Prostate gland (tissue), 2 donors: Measurements from ENCODE around the gene RAB4A. TPM values are rescaled to one million over a fixed set of nuclear protein-coding genes. Genes with fewer than 3 reads are reported as not detected.

ENCODE experiments used
- DNase-seq: peaks from one replicate; pipeline ENCODE4 v3.0.0-alpha.2; 2019; ENCODE audit warnings: low spot score
- H3K27ac ChIP-seq, 2 donors: fragments of 200-600 bp; sonication (generic); 2 replicates each; pipeline ENCODE4 v1.5.1; 2017 to 2019
- H3K27me3 ChIP-seq: fragments of 200-600 bp; sonication (generic); replicated peaks from 2 replicates; pipeline ENCODE4 v1.5.1; 2019; ENCODE audit not compliant: insufficient read depth
- H3K36me3 ChIP-seq, 2 donors: fragments of 200-600 bp; sonication (generic); 1 replicate in 1 of 2; 2 replicates in 1 of 2; pipeline versions ENCODE4 v1.5.1 to v1.8.1; 2017 to 2019
- H3K4me1 ChIP-seq: fragments of 200-600 bp; sonication (generic); replicated peaks from 2 replicates; pipeline ENCODE4 v1.5.1; 2019
- H3K4me3 ChIP-seq, 2 donors: fragments of 200-600 bp; sonication (generic); 2 replicates each; pipeline ENCODE4 v1.5.1; 2017 to 2019
- H3K9me3 ChIP-seq: fragments of 200-600 bp; sonication (generic); 2 replicates; pipeline ENCODE4 v1.5.1; 2017
- CTCF ChIP-seq, 4 experiments: fragments of 200-600 bp in 2 of 4; fragments of 450-650 bp in 2 of 4; sonication (generic) in 2 of 4; IDR thresholded peaks; 1 replicate in 3 of 4; 2 replicates in 1 of 4; pipeline ENCODE4 v1.5.1; 2016 to 2019; ENCODE audit warnings: antibody characterized with exemption in 4 of 4, mild to moderate bottlenecking in 2 of 4, moderate library complexity in 2 of 4
- POLR2A ChIP-seq: fragments of 450-650 bp; IDR thresholded peaks from one replicate; pipeline ENCODE4 v1.6.1; 2016; ENCODE audit warnings: antibody characterized with exemption, mild to moderate bottlenecking
- POLR2AphosphoS5 ChIP-seq: sonication (generic); formaldehyde crosslinking; IDR thresholded peaks from one replicate; pipeline ENCODE4 v1.6.1; 2017; ENCODE audit warnings: antibody characterized with exemption
- WGBS: methylation state at CpG from one replicate; pipeline ENCODE4 v1.1.5; 2018; 5-methylcytosine and 5-hydroxymethylcytosine counted together
- intact Hi-C: fragments of 100-400 bp; cut with DNase I; formaldehyde crosslinking; loops from one replicate; pipeline ENCODE4 v1.14.2; 2022
- total RNA-seq, 2 donors: library from RNA; depleted of rRNA; stranded (reverse); fragments of >200 nt; gene quantifications; one replicate each; pipeline ENCODE4 v1.1.0, GENCODE V29; 2016

Gene RAB4A
- total RNA-seq, 2 donors from 2014 or later = 53.6 to 106 TPM

- 77% methylated on average over 1 of the region's 1 CpG for WGBS
- TF ChIP-seq POLR2AphosphoS5 = peak; percentile 38
- TF ChIP-seq POLR2A = no peak
- TF ChIP-seq CTCF (IDR thresholded peaks at IDR 0.05) = peak in 3 of 4 experiments; percentile 51 to 71 (median 69)
- intact Hi-C loops = loop anchor here (1.0 kb wide), 1 partner anchor 590 kb away; no protein-coding TSS in a partner anchor
- Histone ChIP-seq H3K36me3 (no peaks in the 10 kb centered on the region), H3K9me3 (no peaks in the 10 kb centered on the region), H3K4me3 (no peak overlapping the region), H3K4me1 (no peaks in the 10 kb centered on the region), H3K27me3 (no peaks in the 10 kb centered on the region), H3K27ac (no peak overlapping the region)
- DNase-seq = peak; percentile 35
These were observed 15.9 kb upstream of the RAB4A start for GRCh38 chr1:229254910-229255541.

DNA sequence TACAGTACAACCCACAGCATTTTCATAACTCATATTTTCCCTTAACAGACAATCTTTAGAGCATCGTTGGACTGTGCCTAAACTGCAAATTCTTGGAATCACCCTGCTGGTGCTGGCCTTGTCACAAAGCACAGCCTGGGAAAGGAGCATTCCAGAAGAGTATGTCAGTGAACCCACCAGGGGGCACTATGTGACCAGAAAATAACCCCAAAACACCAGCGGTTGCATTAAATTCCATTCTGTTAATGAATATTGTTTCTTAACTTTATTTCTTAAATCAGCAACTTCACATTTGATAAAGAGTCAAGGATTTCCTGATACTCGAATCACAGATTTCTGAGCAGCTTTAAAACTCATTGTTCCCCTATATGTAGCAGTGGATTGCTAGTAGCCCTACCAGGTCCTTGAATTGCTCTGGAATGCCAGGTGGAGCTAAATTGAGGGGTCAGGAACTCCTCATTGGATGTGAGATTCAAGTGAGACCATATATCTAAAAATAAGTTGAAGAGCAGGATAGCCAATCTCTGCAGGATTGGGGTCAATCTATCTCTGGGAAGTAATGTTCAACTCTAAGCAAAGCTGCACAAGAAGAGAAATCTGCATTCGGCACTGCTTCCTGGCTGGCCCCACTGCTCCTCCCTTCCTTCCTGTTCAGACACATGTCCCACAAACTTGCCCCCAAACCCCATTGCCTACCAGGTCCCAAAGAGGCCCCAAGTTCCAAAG, 12.7 kb upstream of the RAB4A start:
- WGBS = 18% methylated on average over 4 of the region's 4 CpGs
- TF ChIP-seq CTCF (IDR thresholded peaks at IDR 0.05) = peak; percentile 67 to 91 (median 88)
- TF ChIP-seq POLR2AphosphoS5 = peak; percentile 62
- no peak for TF ChIP-seq POLR2A
- intact Hi-C loops = loop anchor here (2.0 kb wide), 1 partner anchor 223 kb away; no protein-coding TSS in a partner anchor
- no peak overlapping the region for H3K4me3 ChIP-seq
- H3K36me3 ChIP-seq = no peaks in the 10 kb centered on the region
- H3K4me1 ChIP-seq = no peaks in the 10 kb centered on the region
- peak; percentile 61 for DNase-seq
- H3K27me3 ChIP-seq = no peaks in the 10 kb centered on the region
- H3K9me3 ChIP-seq = no peaks in the 10 kb centered on the region
- no peak overlapping the region for H3K27ac ChIP-seq

- H3K4me3 ChIP-seq = no peak overlapping the region
- H3K27me3 ChIP-seq = no peaks in the 10 kb centered on the region
- no peaks in the 10 kb centered on the region for H3K9me3 ChIP-seq
- TF ChIP-seq CTCF (IDR thresholded peaks at IDR 0.05) (no peak), POLR2A (no peak), POLR2AphosphoS5 (no peak)
- intact Hi-C loops = loop anchor here (2.0 kb wide), 1 partner anchor 222 kb away; no protein-coding TSS in a partner anchor
- DNase-seq = no peak
- WGBS = 61% methylated on average over 5 of the region's 5 CpGs
- no peaks in the 10 kb centered on the region for H3K36me3 ChIP-seq
- no peaks in the 10 kb centered on the region for H3K4me1 ChIP-seq
- no peak overlapping the region for H3K27ac ChIP-seq
These were observed 12.2 kb upstream of the RAB4A start for GRCh38 chr1:229258757-229259060.

DNA sequence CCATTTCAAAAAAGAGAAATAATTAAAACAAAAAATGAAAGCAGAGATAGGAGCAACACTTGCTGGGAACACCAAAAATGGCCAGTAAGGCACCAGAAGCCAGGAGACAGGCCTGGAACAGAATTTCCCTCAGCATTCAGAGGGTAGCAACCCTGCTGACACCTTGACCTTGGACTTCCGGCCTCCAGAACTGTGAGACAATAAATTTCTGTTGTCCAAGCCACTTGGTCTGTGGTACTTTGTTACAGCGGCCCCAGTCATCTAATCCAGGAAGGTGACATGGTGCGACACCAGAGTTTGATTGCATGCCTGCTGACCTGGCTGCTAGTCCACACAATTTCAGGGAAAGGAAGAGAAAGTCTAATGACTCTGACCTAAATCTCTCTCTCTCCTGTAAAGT, 10.6 kb upstream of the RAB4A start:
- intact Hi-C loops = no loop called here
- no peaks in the 10 kb centered on the region for H3K27me3 ChIP-seq
- H3K4me3 ChIP-seq = no peak overlapping the region
- no peak overlapping the region for H3K27ac ChIP-seq
- DNase-seq = no peak
- no peaks in the 10 kb centered on the region for H3K36me3 ChIP-seq
- no peaks in the 10 kb centered on the region for H3K4me1 ChIP-seq
- 83% methylated on average over 3 of the region's 3 CpGs for WGBS
- TF ChIP-seq CTCF (IDR thresholded peaks at IDR 0.05) (no peak), POLR2AphosphoS5 (no peak), POLR2A (no peak)
- H3K9me3 ChIP-seq = no peaks in the 10 kb centered on the region

- H3K27me3 ChIP-seq = no peaks in the 10 kb centered on the region
- intact Hi-C loops = no loop called here
- H3K4me1 ChIP-seq = no peaks in the 10 kb centered on the region
- no peak overlapping the region for H3K4me3 ChIP-seq
- no peaks in the 10 kb centered on the region for H3K9me3 ChIP-seq
- H3K36me3 ChIP-seq = no peaks in the 10 kb centered on the region
- no peak for TF ChIP-seq CTCF (IDR thresholded peaks at IDR 0.05)
- TF ChIP-seq POLR2A = no peak
- TF ChIP-seq POLR2AphosphoS5 = no peak
- no peak overlapping the region for H3K27ac ChIP-seq
- no peak for DNase-seq
- whole genome bisulfite sequencing = 95% methylated on average over 2 of the region's 2 CpGs
These were observed 8.7 kb upstream of the RAB4A start for GRCh38 chr1:229262239-229262638.
